ENCODE data around the gene MEN1. TPM values are rescaled to one million over a fixed set of nuclear protein-coding genes. Genes with fewer than 3 reads are reported as not detected.
A peak's percentile ranks its signal among the peaks of the same experiment; 100 is the strongest.

The MEN1 gene
- total and polyA plus RNA-seq, 2 of the 13 experiments (the other 11 are each of a cell fraction or from before 2014, with no cell fraction given) = 20.5 to 27.3 TPM

DNA sequence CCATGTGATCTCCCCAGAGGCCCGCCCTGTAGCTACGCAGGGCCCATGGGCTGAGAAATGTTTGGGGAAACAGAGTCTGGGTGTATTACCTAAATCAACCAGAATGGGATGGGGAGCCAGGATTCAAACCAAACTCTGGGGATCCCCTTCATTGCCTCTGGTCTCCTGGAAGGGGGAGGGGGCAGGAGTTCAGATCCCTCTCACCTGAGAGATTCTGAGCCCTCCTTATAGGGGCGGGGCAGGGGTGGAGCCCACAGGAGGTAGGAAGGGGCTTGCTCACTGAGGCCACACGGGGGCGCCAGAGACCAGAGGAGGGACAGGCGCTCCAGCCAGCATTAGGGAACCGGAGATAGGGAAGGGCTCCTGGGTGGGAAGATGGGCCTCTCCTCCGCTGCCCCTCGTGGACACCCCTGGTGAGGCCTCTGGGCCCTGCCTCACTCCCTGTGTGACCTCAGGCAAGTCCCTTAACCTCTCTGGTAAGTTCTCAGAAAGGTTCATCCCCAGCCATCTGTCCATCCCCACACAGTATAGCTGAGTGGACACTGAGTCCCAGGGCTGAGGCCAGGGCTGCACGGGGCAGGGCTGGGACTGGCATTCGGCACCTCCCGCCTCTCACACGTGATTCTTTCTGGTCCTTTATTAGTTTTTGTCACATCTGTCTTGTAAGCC, 36.8 kb upstream of the MEN1 start (continued):
- TF ChIP-seq FOXC1 (CRISPR knock-in tag; IDR thresholded peaks at IDR 0.05; ENCODE audit: borderline replicate concordance) (0 out of 2 replicates have a peak, but pooled peaks have one; percentile 25), RFX3 (CRISPR knock-in tag; IDR thresholded peaks at IDR 0.05) (no peak), ZKSCAN1 (IDR thresholded peaks at IDR 0.05; ENCODE audit: low read length) (no peak), ZMYM3 (CRISPR knock-in tag; IDR thresholded peaks at IDR 0.05) (peak; percentile 73), ZNF432 (CRISPR knock-in tag; IDR thresholded peaks at IDR 0.05; ENCODE audit: borderline replicate concordance) (no peak), ZNF589 (CRISPR knock-in tag; conservative IDR thresholded peaks at IDR 0.05) (no peak), PRPF4 (IDR thresholded peaks at IDR 0.05; ENCODE audit: low read depth, low read length, poor library complexity, severe bottlenecking) (no peak), MBNL3 (CRISPR knock-in tag; conservative IDR thresholded peaks at IDR 0.05) (no peak), ZNF331 (CRISPR knock-in tag; IDR thresholded peaks at IDR 0.05) (no peak), LCORL (IDR thresholded peaks at IDR 0.05) (no peak), LCORL (CRISPR knock-in tag; IDR thresholded peaks at IDR 0.05) (peak; percentile 80), KLF6 (CRISPR knock-in tag; IDR thresholded peaks at IDR 0.05) (0 out of 2 replicates have a peak, but pooled peaks have one; percentile 30), SETDB1 (CRISPR knock-in tag; IDR thresholded peaks at IDR 0.05; ENCODE audit: borderline replicate concordance) (no peak), ZNF136 (CRISPR knock-in tag; IDR thresholded peaks at IDR 0.05; ENCODE audit: low read depth) (no peak), RFXAP (CRISPR knock-in tag; IDR thresholded peaks at IDR 0.05; ENCODE audit: borderline replicate concordance) (no peak)
- TF ChIP-seq, protein P1, sequence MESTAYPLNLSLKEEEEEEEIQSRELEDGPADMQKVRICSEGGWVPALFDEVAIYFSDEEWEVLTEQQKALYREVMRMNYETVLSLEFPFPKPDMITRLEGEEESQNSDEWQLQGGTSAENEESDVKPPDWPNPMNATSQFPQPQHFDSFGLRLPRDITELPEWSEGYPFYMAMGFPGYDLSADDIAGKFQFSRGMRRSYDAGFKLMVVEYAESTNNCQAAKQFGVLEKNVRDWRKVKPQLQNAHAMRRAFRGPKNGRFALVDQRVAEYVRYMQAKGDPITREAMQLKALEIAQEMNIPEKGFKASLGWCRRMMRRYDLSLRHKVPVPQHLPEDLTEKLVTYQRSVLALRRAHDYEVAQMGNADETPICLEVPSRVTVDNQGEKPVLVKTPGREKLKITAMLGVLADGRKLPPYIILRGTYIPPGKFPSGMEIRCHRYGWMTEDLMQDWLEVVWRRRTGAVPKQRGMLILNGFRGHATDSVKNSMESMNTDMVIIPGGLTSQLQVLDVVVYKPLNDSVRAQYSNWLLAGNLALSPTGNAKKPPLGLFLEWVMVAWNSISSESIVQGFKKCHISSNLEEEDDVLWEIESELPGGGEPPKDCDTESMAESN (CRISPR knock-in tag; conservative IDR thresholded peaks at IDR 0.05) = 0 out of 2 replicates have a peak, but pooled peaks have one; percentile 35
- TF ChIP-seq, protein P2, sequence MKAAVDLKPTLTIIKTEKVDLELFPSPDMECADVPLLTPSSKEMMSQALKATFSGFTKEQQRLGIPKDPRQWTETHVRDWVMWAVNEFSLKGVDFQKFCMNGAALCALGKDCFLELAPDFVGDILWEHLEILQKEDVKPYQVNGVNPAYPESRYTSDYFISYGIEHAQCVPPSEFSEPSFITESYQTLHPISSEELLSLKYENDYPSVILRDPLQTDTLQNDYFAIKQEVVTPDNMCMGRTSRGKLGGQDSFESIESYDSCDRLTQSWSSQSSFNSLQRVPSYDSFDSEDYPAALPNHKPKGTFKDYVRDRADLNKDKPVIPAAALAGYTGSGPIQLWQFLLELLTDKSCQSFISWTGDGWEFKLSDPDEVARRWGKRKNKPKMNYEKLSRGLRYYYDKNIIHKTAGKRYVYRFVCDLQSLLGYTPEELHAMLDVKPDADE (CRISPR knock-in tag; IDR thresholded peaks at IDR 0.05) = no peak
- TF ChIP-seq, protein P3, sequence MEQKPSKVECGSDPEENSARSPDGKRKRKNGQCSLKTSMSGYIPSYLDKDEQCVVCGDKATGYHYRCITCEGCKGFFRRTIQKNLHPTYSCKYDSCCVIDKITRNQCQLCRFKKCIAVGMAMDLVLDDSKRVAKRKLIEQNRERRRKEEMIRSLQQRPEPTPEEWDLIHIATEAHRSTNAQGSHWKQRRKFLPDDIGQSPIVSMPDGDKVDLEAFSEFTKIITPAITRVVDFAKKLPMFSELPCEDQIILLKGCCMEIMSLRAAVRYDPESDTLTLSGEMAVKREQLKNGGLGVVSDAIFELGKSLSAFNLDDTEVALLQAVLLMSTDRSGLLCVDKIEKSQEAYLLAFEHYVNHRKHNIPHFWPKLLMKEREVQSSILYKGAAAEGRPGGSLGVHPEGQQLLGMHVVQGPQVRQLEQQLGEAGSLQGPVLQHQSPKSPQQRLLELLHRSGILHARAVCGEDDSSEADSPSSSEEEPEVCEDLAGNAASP (CRISPR knock-in tag; IDR thresholded peaks at IDR 0.05; ENCODE audit: borderline replicate concordance) = peak; percentile 39; the same call in 1 of the 2 replicates

All from HepG2 (cell line).